Stimulated activated effector memory CD8-positive, alpha-beta T cell treated with anti-CD3 and anti-CD28 coated beads, Interleukin-12 subunit alpha, Interleukin-12 subunit beta, amount 100 ng/mL, for 72 hours (primary cell): ENCODE data around the gene KDM3A.

Experiments used
- ATAC-seq: fragments of 150-1000 bp; cut with Tn5 transposase; 2 replicates; pipeline ENCODE4 v1.10.0; 2021
- DNase-seq, 2 donors: peaks; one replicate each; pipeline ENCODE4 v3.0.0; 2021 to 2022; ENCODE audit warnings: low spot score in 2 of 2
- H3K27ac Mint-ChIP-seq: one replicate; pipeline ENCODE4 v1.8.0; 2022; ENCODE audit warnings: mild to moderate bottlenecking, mixed read lengths
- H3K36me3 Mint-ChIP-seq: one replicate; pipeline ENCODE4 v1.8.0; 2022; ENCODE audit warnings: mild to moderate bottlenecking, mixed read lengths
- H3K4me1 Mint-ChIP-seq: one replicate; pipeline ENCODE4 v1.8.0; 2022; ENCODE audit warnings: mixed read lengths
- H3K4me3 Mint-ChIP-seq: one replicate; pipeline ENCODE4 v1.8.0; 2022; ENCODE audit warnings: mild to moderate bottlenecking, mixed read lengths
- H3K9me3 Mint-ChIP-seq: one replicate; pipeline ENCODE4 v1.8.0; 2022; ENCODE audit warnings: mixed read lengths

Gene KDM3A

GRCh38 chr2:86416146-86416545 is 25.0 kb upstream of the KDM3A start:
- Mint-ChIP-seq H3K9me3 (no peaks in the 10 kb centered on the region), H3K36me3 (no peaks in the 10 kb centered on the region), H3K4me1 (no peaks in the 10 kb centered on the region), H3K4me3 (no peak overlapping the region), H3K27ac (no peak overlapping the region)
- DNase-seq (no peak), ATAC-seq (no peak)

GRCh38 chr2:86417961-86418360 is 23.2 kb upstream of the KDM3A start:
- H3K36me3 Mint-ChIP-seq = no peaks in the 10 kb centered on the region
- no peak for ATAC-seq
- no peaks in the 10 kb centered on the region for H3K4me1 Mint-ChIP-seq
- no peak overlapping the region for H3K27ac Mint-ChIP-seq
- H3K4me3 Mint-ChIP-seq = no peak overlapping the region
- no peaks in the 10 kb centered on the region for H3K9me3 Mint-ChIP-seq
- DNase-seq = no peak

- no peak overlapping the region for H3K4me3 Mint-ChIP-seq
- no peak overlapping the region for H3K27ac Mint-ChIP-seq
- ATAC-seq (no peak), DNase-seq (no peak)
- no peaks in the 10 kb centered on the region for H3K4me1 Mint-ChIP-seq
- H3K36me3 Mint-ChIP-seq = no peaks in the 10 kb centered on the region
- no peaks in the 10 kb centered on the region for H3K9me3 Mint-ChIP-seq
Observed at GRCh38 chr2:86420913-86421312, 20.3 kb upstream of the KDM3A start.

- no peaks in the 10 kb centered on the region for H3K9me3 Mint-ChIP-seq
- no peak overlapping the region for H3K4me3 Mint-ChIP-seq
- no peaks in the 10 kb centered on the region for H3K36me3 Mint-ChIP-seq
- no peak overlapping the region for H3K27ac Mint-ChIP-seq
- ATAC-seq (no peak), DNase-seq (no peak)
- H3K4me1 Mint-ChIP-seq = no peaks in the 10 kb centered on the region
Observed at GRCh38 chr2:86426271-86426670, 14.9 kb upstream of the KDM3A start.

GRCh38 chr2:86429335-86429734 is 11.8 kb upstream of the KDM3A start:
- H3K4me3 Mint-ChIP-seq = no peak overlapping the region
- DNase-seq (no peak), ATAC-seq (no peak)
- no peaks in the 10 kb centered on the region for H3K4me1 Mint-ChIP-seq
- H3K27ac Mint-ChIP-seq = no peak overlapping the region
- H3K36me3 Mint-ChIP-seq = no peaks in the 10 kb centered on the region
- no peaks in the 10 kb centered on the region for H3K9me3 Mint-ChIP-seq

- no peak overlapping the region for H3K4me3 Mint-ChIP-seq
- DNase-seq (no peak), ATAC-seq (no peak)
- H3K9me3 Mint-ChIP-seq = no peaks in the 10 kb centered on the region
- H3K27ac Mint-ChIP-seq = no peak overlapping the region
- no peaks in the 10 kb centered on the region for H3K4me1 Mint-ChIP-seq
- H3K36me3 Mint-ChIP-seq = no peaks in the 10 kb centered on the region
Observed at GRCh38 chr2:86430368-86430767, 10.8 kb upstream of the KDM3A start.

GRCh38 chr2:86433137-86433536 is 8.0 kb upstream of the KDM3A start:
- Mint-ChIP-seq H3K27ac (no peak overlapping the region), H3K36me3 (no peaks in the 10 kb centered on the region), H3K4me3 (no peak overlapping the region), H3K9me3 (peaks cover 7% of the 10 kb centered on the region), H3K4me1 (no peaks in the 10 kb centered on the region)
- ATAC-seq = no peak
- DNase-seq = no peak

GRCh38 chr2:86434290-86434689 is 6.9 kb upstream of the KDM3A start:
- no peak for ATAC-seq
- Mint-ChIP-seq H3K27ac (no peak overlapping the region), H3K9me3 (peaks cover 10% of the 10 kb centered on the region), H3K36me3 (no peaks in the 10 kb centered on the region), H3K4me1 (no peaks in the 10 kb centered on the region), H3K4me3 (no peak overlapping the region)
- no peak for DNase-seq

- ATAC-seq (no peak), DNase-seq (no peak)
- H3K27ac Mint-ChIP-seq = no peak overlapping the region
- peaks cover 5% of the 10 kb centered on the region for H3K4me1 Mint-ChIP-seq
- H3K4me3 Mint-ChIP-seq = no peak overlapping the region
- H3K36me3 Mint-ChIP-seq = peaks cover 8% of the 10 kb centered on the region
- peaks cover 20% of the 10 kb centered on the region for H3K9me3 Mint-ChIP-seq
Observed at GRCh38 chr2:86435531-86435930, 5.6 kb upstream of the KDM3A start.

- Mint-ChIP-seq H3K27ac (no peak overlapping the region), H3K4me1 (peaks cover 10% of the 10 kb centered on the region), H3K9me3 (peaks cover 21% of the 10 kb centered on the region), H3K4me3 (no peak overlapping the region), H3K36me3 (peaks cover 16% of the 10 kb centered on the region)
- ATAC-seq = no peak
- DNase-seq = no peak
Observed at GRCh38 chr2:86436328-86436727, 4.8 kb upstream of the KDM3A start.

GRCh38 chr2:86439879-86440630 is 1.1 kb upstream of the KDM3A start:
- Mint-ChIP-seq H3K27ac (peak overlapping the region; percentile 99), H3K36me3 (peaks cover 50% of the 10 kb centered on the region), H3K4me3 (peak overlapping the region; percentile 83), H3K4me1 (peaks cover 42% of the 10 kb centered on the region), H3K9me3 (peaks cover 21% of the 10 kb centered on the region)
- no peak for DNase-seq
- no peak for ATAC-seq

- Mint-ChIP-seq H3K36me3 (peaks cover 64% of the 10 kb centered on the region), H3K4me3 (peak overlapping the region; percentile 83), H3K27ac (peak overlapping the region; percentile 99), H3K4me1 (peaks cover 56% of the 10 kb centered on the region), H3K9me3 (peaks cover 21% of the 10 kb centered on the region)
- DNase-seq (no peak), ATAC-seq (no peak)
Observed at GRCh38 chr2:86441392-86441881, 266 bp downstream of the KDM3A start.

GRCh38 chr2:86441882-86442641 is 891 bp downstream of the KDM3A start:
- Mint-ChIP-seq H3K4me3 (peak overlapping the region; percentile 83), H3K36me3 (peaks cover 70% of the 10 kb centered on the region), H3K27ac (peak overlapping the region; percentile 99), H3K4me1 (peaks cover 56% of the 10 kb centered on the region), H3K9me3 (peaks cover 21% of the 10 kb centered on the region)
- peak; percentile 24 to 81 for DNase-seq
- peak; percentile 2 for ATAC-seq

- Mint-ChIP-seq H3K4me3 (peak overlapping the region; percentile 83), H3K36me3 (peaks cover 76% of the 10 kb centered on the region), H3K4me1 (peaks cover 62% of the 10 kb centered on the region), H3K27ac (peak overlapping the region; percentile 99), H3K9me3 (peaks cover 18% of the 10 kb centered on the region)
- ATAC-seq (peak; percentile 72), DNase-seq (peak; percentile 31 to 85)
Observed at GRCh38 chr2:86442642-86443005, 1.5 kb downstream of the KDM3A start.

GRCh38 chr2:86443631-86444350 is 2.6 kb downstream of the KDM3A start:
- ATAC-seq = no peak
- Mint-ChIP-seq H3K4me3 (peak overlapping the region; percentile 83), H3K36me3 (peaks cover 87% of the 10 kb centered on the region)

More at GRCh38 chr2:86443631-86444350, 2.6 kb downstream of the KDM3A start:
- H3K4me1 Mint-ChIP-seq = peaks cover 73% of the 10 kb centered on the region
- peaks cover 14% of the 10 kb centered on the region for H3K9me3 Mint-ChIP-seq
- H3K27ac Mint-ChIP-seq = no peak overlapping the region
- no peak for DNase-seq
